SK-N-SH (cell line): Measurements from ENCODE around the gene NOD2. TPM values are rescaled to one million over a fixed set of nuclear protein-coding genes. Genes with fewer than 3 reads are reported as not detected.

ENCODE experiments used
- CTCF ChIA-PET: fragments of 300-600, 350-600 bp; formaldehyde crosslinking; extraction: SDS; loops from one replicate; lab custom pipeline; 2021; lab: Yijun Ruan, JAX
- POLR2A ChIA-PET: fragments of 350-600 bp; sonication (Branson Sonifier 250); formaldehyde crosslinking; extraction: SDS; loops from one replicate; lab custom pipeline; 2020; ENCODE audit warnings: antibody characterized with exemption, inconsistent platforms; lab: Yijun Ruan, JAX
- DNase-seq: peaks from one replicate; pipeline ENCODE4 v3.0.0; 2012
- H2AFZ ChIP-seq: fragments of 200-600 bp; sonication (generic); 2 replicates; pipeline ENCODE4 v1.8.1; 2016; ENCODE audit warnings: antibody characterized with exemption, mild to moderate bottlenecking, low read depth
- H3F3A ChIP-seq: fragments of 200-600 bp; sonication (generic); replicated peaks from 2 replicates; pipeline ENCODE3; 2016; ENCODE audit warnings: antibody characterized with exemption, mild to moderate bottlenecking; ENCODE audit not compliant: insufficient read depth
- H3K27ac ChIP-seq, 2 experiments: fragments of 200-500 bp in 1 of 2; fragments of 200-600 bp in 1 of 2; sonication (Bioruptor generic) in 1 of 2; sonication (generic), shearing (Covaris generic) in 1 of 2; 2 replicates each; pipeline versions ENCODE4 v1.5.1 to v1.6.1; 2014 to 2016; ENCODE audit warnings: low read depth in 2 of 2, inconsistent platforms in 1 of 2, low read length in 1 of 2, mild to moderate bottlenecking in 1 of 2, mixed read lengths in 1 of 2
- H3K27me3 ChIP-seq: fragments of 200-600 bp; sonication (generic), shearing (Covaris generic); 2 replicates; pipeline ENCODE4 v1.6.1; 2016; ENCODE audit warnings: mixed run types; ENCODE audit not compliant: insufficient read depth
- H3K36me3 ChIP-seq, 2 experiments: fragments of 200-500 bp in 1 of 2; fragments of 200-600 bp in 1 of 2; sonication (Bioruptor generic) in 1 of 2; sonication (generic) in 1 of 2; replicated peaks in 1 of 2; 2 replicates each; pipeline versions ENCODE3 to v1.5.1; 2014 to 2016; ENCODE audit warnings: low read length in 1 of 2, mild to moderate bottlenecking in 1 of 2; ENCODE audit not compliant: insufficient read depth in 2 of 2, control insufficient read depth in 1 of 2
- H3K4me1 ChIP-seq, 2 experiments: fragments of 200-500 bp in 1 of 2; fragments of 200-600 bp in 1 of 2; sonication (Bioruptor generic) in 1 of 2; sonication (generic), shearing (Covaris generic) in 1 of 2; 2 replicates each; pipeline versions ENCODE4 v1.5.1 to v1.6.1; 2014 to 2016; ENCODE audit warnings: low read depth in 1 of 2, low read length in 1 of 2, mixed run types in 1 of 2; ENCODE audit not compliant: insufficient read depth in 2 of 2, control insufficient read depth in 1 of 2
- H3K4me2 ChIP-seq: fragments of 200-600 bp; sonication (generic), shearing (Covaris generic); 2 replicates; pipeline ENCODE4 v1.6.1; 2017; ENCODE audit warnings: mixed run types
- H3K4me3 ChIP-seq, 2 experiments: fragments of 200-500 bp in 1 of 2; fragments of 200-600 bp in 1 of 2; sonication (Bioruptor generic) in 1 of 2; sonication (generic), shearing (Covaris generic) in 1 of 2; 2 replicates each; pipeline versions ENCODE4 v1.5.1 to v1.8.1; 2014 to 2016; ENCODE audit warnings: low read depth in 2 of 2, inconsistent platforms in 1 of 2, low read length in 1 of 2, mild to moderate bottlenecking in 1 of 2, mixed read lengths in 1 of 2, moderate library complexity in 1 of 2
- H3K79me2 ChIP-seq: fragments of 200-600 bp; sonication (generic); 2 replicates; pipeline ENCODE4 v1.8.1; 2017; ENCODE audit warnings: mild to moderate bottlenecking; ENCODE audit not compliant: insufficient read depth
- H3K9ac ChIP-seq: fragments of 200-600 bp; sonication (generic); 2 replicates; pipeline ENCODE4 v1.6.1; 2017; ENCODE audit warnings: mixed run types
- H3K9me2 ChIP-seq: fragments of 200-600 bp; sonication (generic); 2 replicates; pipeline ENCODE4 v1.6.1; 2017; ENCODE audit warnings: mixed run types
- H3K9me3 ChIP-seq: fragments of 200-600 bp; sonication (generic); 2 replicates; pipeline ENCODE4 v1.6.1; 2017; ENCODE audit warnings: mixed run types, mild to moderate bottlenecking, moderate library complexity
- H4K20me1 ChIP-seq: fragments of 200-600 bp; sonication (generic); 2 replicates; pipeline ENCODE4 v1.6.1; 2017; ENCODE audit warnings: mild to moderate bottlenecking, mixed run types; ENCODE audit not compliant: insufficient read depth
- CTCF ChIP-seq: fragments of 200-600 bp; sonication (generic); IDR thresholded peaks from 2 replicates; pipeline ENCODE4 v1.6.1; 2017; ENCODE audit warnings: antibody characterized with exemption, mild to moderate bottlenecking, moderate library complexity
- EZH2phosphoT487 ChIP-seq: fragments of 200-600 bp; sonication (generic); IDR thresholded peaks from 2 replicates; pipeline ENCODE4 v1.6.1; 2017; ENCODE audit warnings: low read depth, mixed run types, mild to moderate bottlenecking, antibody characterized with exemption, moderate library complexity, borderline replicate concordance
- FOSL2 ChIP-seq: IDR thresholded peaks from 2 replicates; pipeline ENCODE4 v1.4.0; 2012; ENCODE audit warnings: low read depth, mild to moderate bottlenecking, moderate library complexity, borderline replicate concordance
- GABPA ChIP-seq: IDR thresholded peaks from 2 replicates; pipeline ENCODE4 v1.4.0; 2012; ENCODE audit warnings: low read depth, mild to moderate bottlenecking
- IRF3 ChIP-seq: fragments of 150-350 bp; IDR thresholded peaks from 2 replicates; pipeline ENCODE4 v1.6.1; 2016; ENCODE audit warnings: mild to moderate bottlenecking, low read depth, low read length
- JUND ChIP-seq: IDR thresholded peaks from 2 replicates; pipeline ENCODE4 v1.4.0; 2012
- MAX ChIP-seq: IDR thresholded peaks from 2 replicates; pipeline ENCODE4 v1.4.0; 2012; ENCODE audit warnings: low read depth
- MEF2A ChIP-seq: IDR thresholded peaks from 2 replicates; pipeline ENCODE4 v1.4.0; 2012; ENCODE audit warnings: low read depth, borderline replicate concordance
- MXI1 ChIP-seq: IDR thresholded peaks from 2 replicates; pipeline ENCODE4 v1.6.1; 2012; ENCODE audit warnings: mild to moderate bottlenecking, low read depth, low read length, improper control_type of control experiment
- NFIC ChIP-seq: IDR thresholded peaks from 2 replicates; pipeline ENCODE4 v1.4.0; 2012; ENCODE audit warnings: borderline replicate concordance
- NRF1 ChIP-seq: IDR thresholded peaks from 2 replicates; pipeline ENCODE4 v1.6.1; 2012; ENCODE audit warnings: low read depth, mild to moderate bottlenecking, low read length
- POLR2AphosphoS5 ChIP-seq: IDR thresholded peaks from 2 replicates; pipeline ENCODE4 v1.6.1; 2012; ENCODE audit warnings: low read depth, low read length
- REST ChIP-seq: IDR thresholded peaks from 2 replicates; pipeline ENCODE4 v1.6.1; 2012; ENCODE audit warnings: mild to moderate bottlenecking, low read depth, low read length, moderate library complexity
- RFX5 ChIP-seq: IDR thresholded peaks from 2 replicates; pipeline ENCODE4 v1.6.1; 2012; ENCODE audit warnings: mild to moderate bottlenecking, improper control_type of control experiment, low read length
- TAF1 ChIP-seq: IDR thresholded peaks from 2 replicates; pipeline ENCODE4 v1.6.1; 2012; ENCODE audit warnings: low read depth, mild to moderate bottlenecking, low read length, moderate library complexity, borderline replicate concordance
- TEAD4 ChIP-seq: IDR thresholded peaks from 2 replicates; pipeline ENCODE4 v1.4.0; 2012; ENCODE audit warnings: mild to moderate bottlenecking, borderline replicate concordance; ENCODE audit not compliant: insufficient read depth
- USF1 ChIP-seq: IDR thresholded peaks from 2 replicates; pipeline ENCODE4 v1.4.0; 2012; ENCODE audit warnings: low read depth, borderline replicate concordance
- USF2 ChIP-seq: fragments of 150-350 bp; IDR thresholded peaks from 2 replicates; pipeline ENCODE4 v1.6.1; 2017; ENCODE audit warnings: antibody characterized with exemption, low read length, low read depth, borderline replicate concordance
- WGBS: methylation state at CpG from one replicate; pipeline ENCODE4 v1.1.6; 2017; ENCODE audit warnings: low lambda C conversion rate; 5-methylcytosine and 5-hydroxymethylcytosine counted together
- polyA plus RNA-seq, 3 experiments: library from polyadenylated mRNA; depleted of rRNA; stranded (reverse); fragments of >200 nt; gene quantifications; 2 replicates each; pipeline ENCODE4 v1.2.3, GENCODE V29; 2012

The NOD2 gene
- polyA plus RNA-seq, 1 of the 3 experiments (the other 2 are of a cell fraction): not detected

- H3K27me3 ChIP-seq: no peaks in the 10 kb centered on the region
- H3K4me3 ChIP-seq: no peak overlapping the region
- H4K20me1 ChIP-seq: no peaks in the 10 kb centered on the region
- H3K36me3 ChIP-seq: peaks cover 15 to 45% of the 10 kb centered on the region in 2 experiments
- no peak overlapping the region for H3K27ac ChIP-seq
- H3K9me2 ChIP-seq: no peaks in the 10 kb centered on the region
- no peak overlapping the region for H3K4me2 ChIP-seq
- no peak overlapping the region for H3K9ac ChIP-seq
- DNase-seq: no peak
- CTCF ChIA-PET: no interaction called here
- no peaks in the 10 kb centered on the region for H3K4me1 ChIP-seq
- TF ChIP-seq GABPA: no peak
- TF ChIP-seq NFIC: no peak
- no peak for TF ChIP-seq POLR2AphosphoS5
- no peak for TF ChIP-seq EZH2phosphoT487
- no peak for TF ChIP-seq TAF1
- no peak for TF ChIP-seq IRF3
- no peak for TF ChIP-seq REST
- TF ChIP-seq RFX5: no peak
- TF ChIP-seq USF2: no peak
- no peak for TF ChIP-seq TEAD4
- H3F3A ChIP-seq: peaks cover under 1% of the 10 kb centered on the region
- H3K79me2 ChIP-seq: peaks cover 16% of the 10 kb centered on the region
- no peak overlapping the region for H2AFZ ChIP-seq
- H3K9me3 ChIP-seq: peaks cover 6% of the 10 kb centered on the region; the same call in 1 of the 2 replicates
- 90% methylated on average over 1 of the region's 1 CpG for WGBS
- POLR2A ChIA-PET: no interaction called here
Observed at GRCh38 chr16:50765861-50766260, 72.5 kb downstream of the NOD2 start.

- Histone ChIP-seq H3K27me3 (no peaks in the 10 kb centered on the region), H3K4me1 (no peaks in the 10 kb centered on the region), H3K27ac (no peak overlapping the region), H3K9ac (no peak overlapping the region), H3K9me2 (no peaks in the 10 kb centered on the region), H3K36me3 (peaks cover 14 to 45% of the 10 kb centered on the region in 2 experiments), H3F3A (peaks cover 7% of the 10 kb centered on the region), H3K4me2 (no peak overlapping the region), H3K79me2 (peaks cover 16% of the 10 kb centered on the region), H2AFZ (no peak overlapping the region), H3K9me3 (peaks cover 6% of the 10 kb centered on the region; the same call in 1 of the 2 replicates), H4K20me1 (no peaks in the 10 kb centered on the region), H3K4me3 (no peak overlapping the region)
- no peak for DNase-seq
- CTCF ChIA-PET: no interaction called here
- POLR2A ChIA-PET: no interaction called here
- 89% methylated on average over 2 of the region's 2 CpGs for WGBS
- TF ChIP-seq MAX (no peak), MEF2A (no peak), NRF1 (no peak), USF1 (no peak), CTCF (no peak), GABPA (no peak), FOSL2 (no peak), USF2 (no peak), POLR2AphosphoS5 (no peak), MXI1 (no peak), RFX5 (no peak), JUND (no peak), NFIC (no peak)
Observed at GRCh38 chr16:50767197-50767596, 73.8 kb downstream of the NOD2 start.
